Effector memory CD8-positive, alpha-beta T cell (primary cell): ENCODE measurements around the gene FGF2.

Experiments used
- ATAC-seq: fragments of 150-1000 bp; cut with Tn5 transposase; replicated peaks from 2 replicates; pipeline ENCODE4 v1.10.0; 2021; ENCODE audit warnings: mild to moderate bottlenecking, moderate library complexity
- DNase-seq, 3 experiments: peaks; one replicate each; pipeline ENCODE4 v3.0.0; 2021
- H3K27ac Mint-ChIP-seq, 2 donors: one replicate each; pipeline ENCODE4 v1.8.0; 2022; ENCODE audit warnings: mild to moderate bottlenecking in 2 of 2, mixed read lengths in 2 of 2, moderate library complexity in 2 of 2
- H3K27me3 Mint-ChIP-seq, 2 donors: one replicate each; pipeline ENCODE4 v1.8.0; 2022; ENCODE audit warnings: mixed read lengths in 2 of 2
- H3K36me3 Mint-ChIP-seq: one replicate; pipeline ENCODE4 v1.8.0; 2022; ENCODE audit warnings: mild to moderate bottlenecking, moderate library complexity, mixed read lengths; ENCODE audit not compliant: insufficient read depth
- H3K4me1 Mint-ChIP-seq, 2 donors: one replicate each; pipeline ENCODE4 v1.8.0; 2022; ENCODE audit warnings: low read depth in 2 of 2, mixed read lengths in 2 of 2
- H3K4me3 Mint-ChIP-seq, 2 donors: one replicate each; pipeline ENCODE4 v1.8.0; 2022; ENCODE audit warnings: mild to moderate bottlenecking in 2 of 2, mixed read lengths in 2 of 2, moderate library complexity in 2 of 2
- H3K9me3 Mint-ChIP-seq, 2 donors: one replicate each; pipeline ENCODE4 v1.8.0; 2022; ENCODE audit warnings: mixed read lengths in 2 of 2

Gene FGF2

DNA sequence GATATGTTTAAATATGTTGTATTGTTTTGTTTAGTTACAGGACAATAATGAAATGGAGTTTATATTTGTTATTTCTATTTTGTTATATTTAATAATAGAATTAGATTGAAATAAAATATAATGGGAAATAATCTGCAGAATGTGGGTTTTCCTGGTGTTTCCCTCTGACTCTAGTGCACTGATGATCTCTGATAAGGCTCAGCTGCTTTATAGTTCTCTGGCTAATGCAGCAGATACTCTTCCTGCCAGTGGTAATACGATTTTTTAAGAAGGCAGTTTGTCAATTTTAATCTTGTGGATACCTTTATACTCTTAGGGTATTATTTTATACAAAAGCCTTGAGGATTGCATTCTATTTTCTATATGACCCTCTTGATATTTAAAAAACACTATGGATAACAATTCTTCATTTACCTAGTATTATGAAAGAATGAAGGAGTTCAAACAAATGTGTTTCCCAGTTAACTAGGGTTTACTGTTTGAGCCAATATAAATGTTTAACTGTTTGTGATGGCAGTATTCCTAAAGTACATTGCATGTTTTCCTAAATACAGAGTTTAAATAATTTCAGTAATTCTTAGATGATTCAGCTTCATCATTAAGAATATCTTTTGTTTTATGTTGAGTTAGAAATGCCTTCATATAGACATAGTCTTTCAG lies 68.8 kb downstream of the FGF2 start:
- Mint-ChIP-seq H3K27me3 (no peaks in the 10 kb centered on the region), H3K4me1 (no peaks in the 10 kb centered on the region), H3K36me3 (no peaks in the 10 kb centered on the region), H3K4me3 (no peak overlapping the region), H3K27ac (no peak overlapping the region), H3K9me3 (no peaks in the 10 kb centered on the region)
- ATAC-seq (no peak), DNase-seq (no peak)

DNA sequence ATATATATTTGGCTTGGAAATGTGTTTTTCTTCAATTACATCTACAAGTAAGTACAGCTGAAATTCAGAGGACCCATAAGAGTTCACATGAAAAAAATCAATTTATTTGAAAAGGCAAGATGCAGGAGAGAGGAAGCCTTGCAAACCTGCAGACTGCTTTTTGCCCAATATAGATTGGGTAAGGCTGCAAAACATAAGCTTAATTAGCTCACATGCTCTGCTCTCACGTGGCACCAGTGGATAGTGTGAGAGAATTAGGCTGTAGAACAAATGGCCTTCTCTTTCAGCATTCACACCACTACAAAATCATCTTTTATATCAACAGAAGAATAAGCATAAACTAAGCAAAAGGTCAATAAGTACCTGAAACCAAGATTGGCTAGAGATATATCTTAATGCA lies 69.6 kb downstream of the FGF2 start:
- DNase-seq: no peak
- H3K27me3 Mint-ChIP-seq: no peaks in the 10 kb centered on the region
- H3K36me3 Mint-ChIP-seq: no peaks in the 10 kb centered on the region
- H3K4me3 Mint-ChIP-seq: no peak overlapping the region
- no peak overlapping the region for H3K27ac Mint-ChIP-seq
- H3K9me3 Mint-ChIP-seq: no peaks in the 10 kb centered on the region
- no peak for ATAC-seq
- no peaks in the 10 kb centered on the region for H3K4me1 Mint-ChIP-seq

DNA sequence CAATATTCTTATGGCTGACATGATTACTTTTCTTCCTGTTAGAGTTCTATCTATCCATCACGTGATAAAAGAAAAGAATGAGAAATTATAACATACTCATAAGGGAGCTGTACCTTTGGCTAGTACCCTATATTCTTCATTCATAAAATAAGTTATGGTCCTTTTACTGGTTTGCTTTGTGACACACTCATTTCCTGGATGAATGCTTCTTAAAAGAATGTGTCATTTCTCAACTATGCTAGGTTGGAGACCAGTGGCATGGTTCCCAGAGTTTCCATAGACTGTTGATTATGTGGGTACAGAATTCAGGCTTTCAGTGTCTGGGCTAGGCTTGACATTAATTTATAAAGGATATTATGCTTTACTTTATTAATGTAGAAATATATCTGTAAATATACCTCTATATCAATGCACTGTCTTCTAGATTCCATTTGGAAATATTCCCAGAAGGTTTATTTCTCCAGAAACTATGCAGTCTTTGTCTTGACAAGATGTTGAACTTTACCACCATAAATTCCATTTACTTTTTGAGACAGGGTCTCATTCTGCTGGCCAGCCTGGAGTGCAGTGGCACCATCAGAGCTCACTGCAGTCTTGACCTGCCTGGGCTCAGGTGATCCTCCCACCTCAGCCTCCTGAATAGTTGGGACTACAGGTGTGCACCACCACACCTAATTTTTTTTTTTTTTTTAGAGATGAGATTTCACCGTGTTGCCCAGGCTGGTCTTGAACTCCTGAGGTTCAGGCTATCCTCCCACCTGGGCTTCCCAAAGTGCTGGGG lies 71.9 kb downstream of the FGF2 start:
- no peak overlapping the region for H3K27ac Mint-ChIP-seq
- no peak for ATAC-seq
- no peaks in the 10 kb centered on the region for H3K36me3 Mint-ChIP-seq
- H3K4me1 Mint-ChIP-seq: no peaks in the 10 kb centered on the region
- H3K4me3 Mint-ChIP-seq: no peak overlapping the region
- DNase-seq: no peak
- no peaks in the 10 kb centered on the region for H3K9me3 Mint-ChIP-seq
- no peaks in the 10 kb centered on the region for H3K27me3 Mint-ChIP-seq

DNA sequence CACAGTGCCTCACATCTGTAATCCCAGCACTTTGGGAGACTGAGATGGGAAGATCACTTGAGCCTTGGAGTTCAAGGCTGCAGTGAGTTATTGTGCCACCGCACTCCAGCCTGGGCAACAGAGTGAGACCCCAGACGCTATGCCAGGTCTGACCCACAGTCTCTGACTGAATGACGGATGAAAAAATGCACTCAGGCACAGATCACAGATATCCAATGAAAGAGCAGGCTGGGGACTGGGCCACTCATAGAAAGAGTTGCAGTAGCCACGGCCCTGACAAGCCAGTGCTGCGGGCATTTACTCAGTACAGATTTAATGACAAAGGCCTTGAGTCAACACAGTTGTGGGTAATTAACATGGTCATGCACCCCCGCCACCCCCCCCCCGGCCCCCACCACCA lies 73.1 kb downstream of the FGF2 start:
- Mint-ChIP-seq H3K27ac (no peak overlapping the region), H3K4me1 (no peaks in the 10 kb centered on the region), H3K27me3 (no peaks in the 10 kb centered on the region), H3K4me3 (no peak overlapping the region), H3K36me3 (no peaks in the 10 kb centered on the region), H3K9me3 (no peaks in the 10 kb centered on the region)
- DNase-seq (no peak), ATAC-seq (no peak)

DNA sequence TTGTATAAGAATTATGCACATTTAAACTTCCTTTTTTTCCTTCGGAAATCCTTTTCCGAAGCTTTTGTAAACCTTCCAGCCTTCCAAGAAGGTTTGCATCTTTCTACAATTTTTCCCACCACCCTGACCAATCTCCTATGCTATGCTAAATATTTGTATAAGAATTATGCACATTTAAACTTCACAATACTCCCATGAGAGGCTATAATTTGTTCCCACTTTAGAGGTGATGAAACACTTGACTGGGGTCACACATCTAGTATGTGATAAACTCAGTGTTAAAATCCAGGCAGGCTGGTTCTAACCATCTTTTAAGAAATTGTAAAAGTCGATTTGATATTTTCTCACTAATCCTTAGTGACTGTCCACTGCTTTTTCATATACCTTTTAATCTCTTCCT lies 73.7 kb downstream of the FGF2 start:
- Mint-ChIP-seq H3K9me3 (no peaks in the 10 kb centered on the region), H3K4me1 (no peaks in the 10 kb centered on the region), H3K36me3 (no peaks in the 10 kb centered on the region), H3K27me3 (no peaks in the 10 kb centered on the region), H3K27ac (no peak overlapping the region), H3K4me3 (no peak overlapping the region)
- no peak for ATAC-seq
- no peak for DNase-seq

DNA sequence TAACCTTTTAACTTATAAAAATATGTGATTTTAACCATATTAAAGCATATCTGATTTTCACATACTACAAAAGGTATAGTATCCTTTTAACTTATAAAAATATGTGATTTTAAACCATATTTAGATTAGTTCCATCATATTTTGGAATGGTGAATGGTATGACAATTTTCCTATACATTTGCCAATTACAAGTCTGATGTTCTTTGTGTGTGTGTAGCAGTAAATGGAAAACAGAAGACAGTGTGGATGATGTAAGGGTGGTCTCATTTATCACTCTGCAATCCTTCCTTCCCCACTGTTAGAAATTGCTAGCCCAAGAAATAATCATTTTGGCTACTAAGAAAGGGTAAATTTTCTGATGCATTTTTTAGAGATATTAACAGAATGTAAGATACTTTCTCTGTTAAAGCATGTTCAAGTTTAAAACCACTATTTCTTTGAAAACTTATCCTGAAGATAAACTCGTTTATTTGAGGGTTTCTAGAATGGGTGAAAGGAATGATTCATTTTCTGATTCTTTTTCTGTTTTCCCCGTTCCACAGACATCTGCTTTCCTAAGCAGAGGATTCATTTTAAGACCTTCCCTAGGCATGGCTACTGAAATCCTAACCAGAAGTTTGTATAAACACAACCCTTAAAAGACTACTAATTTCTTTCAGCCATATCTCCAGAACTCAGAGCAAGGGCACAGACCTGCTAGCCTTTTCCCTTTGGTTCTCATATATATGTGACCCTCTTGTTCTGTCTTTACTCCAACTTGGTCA lies 74.8 kb downstream of the FGF2 start:
- H3K4me1 Mint-ChIP-seq: no peaks in the 10 kb centered on the region
- H3K27me3 Mint-ChIP-seq: no peaks in the 10 kb centered on the region
- H3K9me3 Mint-ChIP-seq: no peaks in the 10 kb centered on the region
- DNase-seq: no peak
- ATAC-seq: no peak
- no peak overlapping the region for H3K27ac Mint-ChIP-seq
- H3K4me3 Mint-ChIP-seq: no peak overlapping the region
- H3K36me3 Mint-ChIP-seq: no peaks in the 10 kb centered on the region

DNA sequence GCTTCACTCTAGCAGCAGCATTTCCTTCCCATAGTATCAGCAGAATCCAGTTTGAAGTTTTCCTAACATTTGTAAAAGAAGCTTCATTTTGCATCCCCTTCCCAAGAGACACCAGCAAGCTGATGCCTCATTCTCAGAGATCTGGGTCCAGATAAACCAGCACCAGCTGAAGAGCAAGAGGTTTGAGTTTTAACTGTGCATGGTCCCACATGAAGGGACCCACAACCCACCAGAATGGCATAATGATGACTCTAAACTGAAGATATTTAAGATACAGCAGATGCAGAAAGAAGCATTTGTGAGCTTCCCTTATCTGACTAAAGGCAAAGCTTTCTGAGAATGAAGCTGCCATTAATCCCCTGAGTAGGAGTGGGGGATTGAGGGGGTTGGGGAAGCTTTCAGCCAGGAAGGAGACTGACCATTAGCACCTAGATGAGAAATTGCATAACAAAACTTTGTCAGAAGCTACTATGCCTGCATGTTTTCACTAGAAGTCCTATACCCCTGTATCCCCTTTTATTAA lies 77.2 kb downstream of the FGF2 start:
- H3K4me1 Mint-ChIP-seq: no peaks in the 10 kb centered on the region
- DNase-seq (no peak), ATAC-seq (no peak)
- H3K4me3 Mint-ChIP-seq: no peak overlapping the region
- no peaks in the 10 kb centered on the region for H3K27me3 Mint-ChIP-seq
- no peaks in the 10 kb centered on the region for H3K9me3 Mint-ChIP-seq
- no peak overlapping the region for H3K27ac Mint-ChIP-seq
- H3K36me3 Mint-ChIP-seq: no peaks in the 10 kb centered on the region

DNA sequence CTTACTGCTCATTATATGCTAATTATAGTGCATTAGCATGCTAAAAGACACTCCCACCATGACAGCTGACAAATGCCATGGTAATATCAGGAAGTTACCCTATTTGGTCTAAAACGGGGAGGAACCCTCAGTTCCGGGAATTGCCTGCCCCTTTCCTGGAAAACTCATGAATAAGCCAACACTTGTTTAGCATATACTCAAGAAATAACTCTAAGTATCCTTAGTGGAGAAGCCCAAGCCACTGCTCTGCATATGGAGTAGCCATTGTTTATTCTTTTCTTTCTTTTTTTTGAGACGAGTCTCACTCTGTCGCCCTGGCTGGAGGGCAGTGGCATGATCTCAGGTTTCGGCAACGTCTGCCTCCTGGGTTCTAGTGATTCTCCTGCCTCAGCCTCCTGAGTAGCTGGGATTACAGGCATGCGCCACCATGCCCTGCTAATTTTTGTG lies 80.3 kb downstream of the FGF2 start:
- no peaks in the 10 kb centered on the region for H3K27me3 Mint-ChIP-seq

DNA sequence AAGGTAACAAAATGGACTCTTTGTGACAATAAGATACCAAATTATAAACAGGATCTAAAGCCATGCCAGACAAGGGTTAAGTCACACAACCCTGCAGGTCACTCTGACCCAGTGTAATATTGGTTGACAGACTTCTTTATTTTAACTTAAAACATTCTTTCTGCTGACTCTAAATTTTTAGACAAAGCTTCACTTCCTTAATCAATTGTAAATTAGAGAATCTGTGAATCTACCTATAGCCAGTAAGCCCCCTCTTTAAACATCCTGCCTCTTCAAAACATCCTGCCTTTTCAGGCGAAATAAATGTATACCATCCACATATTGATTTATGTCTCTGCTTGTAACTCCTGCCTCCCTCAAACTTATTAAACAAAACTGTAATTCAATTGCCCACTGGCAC lies 81.6 kb downstream of the FGF2 start:
- Mint-ChIP-seq H3K4me1 (no peaks in the 10 kb centered on the region), H3K4me3 (no peak overlapping the region), H3K27me3 (no peaks in the 10 kb centered on the region), H3K9me3 (no peaks in the 10 kb centered on the region), H3K27ac (no peak overlapping the region), H3K36me3 (peaks cover 3% of the 10 kb centered on the region)
- ATAC-seq (no peak), DNase-seq (no peak)

More for the DNA sequence above, 80.3 kb downstream of the FGF2 start:
- peaks cover 3% of the 10 kb centered on the region for H3K36me3 Mint-ChIP-seq
- no peaks in the 10 kb centered on the region for H3K9me3 Mint-ChIP-seq
- H3K4me3 Mint-ChIP-seq: no peak overlapping the region
- DNase-seq: no peak
- H3K4me1 Mint-ChIP-seq: no peaks in the 10 kb centered on the region
- no peak for ATAC-seq
- H3K27ac Mint-ChIP-seq: no peak overlapping the region

DNA sequence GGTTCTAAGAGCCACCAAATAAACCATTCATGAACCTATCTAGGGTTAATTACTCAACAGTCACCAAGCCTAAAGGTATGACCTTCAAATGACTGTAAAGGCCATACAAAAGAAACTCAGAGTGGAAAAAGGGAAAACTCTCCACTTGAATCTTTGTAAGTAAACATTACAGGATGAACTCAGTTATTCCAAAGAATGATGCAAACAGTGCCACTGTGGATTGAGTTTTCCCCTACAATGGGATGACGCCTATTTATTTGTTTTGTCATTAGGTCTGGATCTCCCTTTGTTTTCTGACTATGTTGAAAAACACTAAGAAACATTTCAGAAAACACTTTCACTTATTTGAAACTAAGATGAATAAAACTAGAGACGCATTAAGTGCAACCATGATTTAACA lies 83.1 kb downstream of the FGF2 start:
- Mint-ChIP-seq H3K36me3 (peaks cover 3% of the 10 kb centered on the region), H3K9me3 (no peaks in the 10 kb centered on the region), H3K4me3 (no peak overlapping the region), H3K27ac (no peak overlapping the region), H3K27me3 (no peaks in the 10 kb centered on the region), H3K4me1 (no peaks in the 10 kb centered on the region)
- no peak for DNase-seq
- no peak for ATAC-seq

DNA sequence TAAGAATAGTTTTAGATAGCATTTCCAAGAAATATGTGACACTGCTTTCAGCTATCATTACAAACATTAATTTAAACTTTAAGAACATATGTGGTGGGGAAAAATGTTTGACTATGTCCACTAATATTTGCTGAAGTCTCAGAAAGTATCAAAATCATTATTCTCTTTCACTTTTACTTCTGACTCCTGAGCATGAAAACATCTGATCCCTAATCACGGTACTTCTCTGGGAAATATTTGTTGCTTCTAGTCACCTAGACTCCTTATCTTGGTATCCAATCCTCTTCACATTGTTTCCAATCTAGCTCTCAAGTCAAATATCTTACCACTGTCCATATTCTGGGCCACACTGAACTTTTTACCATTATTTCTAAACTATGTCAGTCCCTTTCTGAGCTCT lies 85.0 kb downstream of the FGF2 start:
- no peak overlapping the region for H3K4me3 Mint-ChIP-seq
- ATAC-seq (no peak), DNase-seq (no peak)
- H3K4me1 Mint-ChIP-seq: no peaks in the 10 kb centered on the region
- no peaks in the 10 kb centered on the region for H3K27me3 Mint-ChIP-seq
- no peaks in the 10 kb centered on the region for H3K9me3 Mint-ChIP-seq
- H3K27ac Mint-ChIP-seq: no peak overlapping the region
- H3K36me3 Mint-ChIP-seq: peaks cover 3% of the 10 kb centered on the region

DNA sequence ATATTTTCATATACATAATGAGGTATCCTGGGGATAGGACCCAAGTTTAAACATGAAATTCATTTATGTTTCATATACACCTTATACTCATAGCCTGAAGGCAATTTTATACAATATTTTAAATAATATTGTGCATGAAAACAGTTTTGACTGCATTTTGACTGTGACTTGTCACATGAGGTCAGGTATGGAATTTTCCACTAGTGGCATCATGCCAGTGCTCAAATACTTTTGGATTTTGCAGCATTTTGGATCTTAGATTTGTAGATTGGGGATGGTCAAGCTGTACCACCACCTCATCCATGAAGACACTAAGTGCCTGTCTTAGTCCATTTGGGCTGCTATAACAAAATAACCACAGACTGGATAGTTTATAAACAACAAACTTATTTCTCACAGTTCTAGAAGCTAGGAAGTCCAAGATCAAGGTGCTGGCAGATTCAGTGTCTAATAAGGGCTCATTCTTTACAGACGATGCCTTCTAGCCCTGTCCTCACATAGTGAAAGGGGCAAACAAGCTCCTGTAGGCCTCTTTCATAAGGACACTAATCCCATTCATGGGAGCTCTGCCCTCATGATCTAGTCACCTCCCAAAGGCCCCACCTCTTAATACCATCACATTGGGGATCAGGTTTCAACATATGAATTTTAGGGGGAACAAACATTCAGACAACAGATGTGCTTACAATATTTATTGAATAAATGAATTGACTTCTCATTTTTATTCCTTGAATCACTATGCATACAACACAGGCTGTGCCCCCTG lies 86.4 kb downstream of the FGF2 start:
- ATAC-seq: no peak
- no peak overlapping the region for H3K27ac Mint-ChIP-seq
- H3K4me1 Mint-ChIP-seq: no peaks in the 10 kb centered on the region

DNA sequence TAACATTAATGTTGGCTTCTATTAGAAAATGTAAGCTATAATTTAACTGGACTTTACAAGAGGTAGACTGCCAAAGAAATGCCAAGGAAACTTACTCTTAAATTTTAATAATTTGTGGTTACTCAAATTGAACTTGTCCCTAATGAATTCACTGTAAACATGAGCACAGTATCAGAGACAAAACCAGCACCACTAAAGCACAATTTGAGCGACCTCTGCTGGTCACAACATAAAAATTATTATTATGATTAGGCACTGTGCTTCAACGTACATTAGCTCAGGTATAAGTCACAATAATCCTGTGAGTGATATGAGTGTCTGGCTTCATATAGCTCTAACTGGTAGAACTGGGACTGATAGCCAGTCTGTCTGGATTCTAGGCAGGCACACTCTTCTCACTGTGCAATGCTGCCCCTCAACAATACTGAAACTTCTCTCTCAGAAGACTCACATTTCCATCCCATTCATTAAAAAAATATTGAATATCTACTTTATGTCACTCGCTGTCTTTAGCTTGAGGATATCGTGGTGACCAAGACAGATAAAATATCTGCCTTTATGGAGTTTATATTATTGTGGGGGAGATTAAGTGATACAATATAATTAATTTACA lies 87.8 kb downstream of the FGF2 start:
- no peak overlapping the region for H3K4me3 Mint-ChIP-seq
- no peaks in the 10 kb centered on the region for H3K9me3 Mint-ChIP-seq
- no peaks in the 10 kb centered on the region for H3K27me3 Mint-ChIP-seq
- peak; percentile 7 to 27 (median 11) for DNase-seq
- H3K4me1 Mint-ChIP-seq: no peaks in the 10 kb centered on the region
- ATAC-seq: peak; percentile 72
- no peak overlapping the region for H3K27ac Mint-ChIP-seq
- peaks cover 3% of the 10 kb centered on the region for H3K36me3 Mint-ChIP-seq

More for the DNA sequence above, 86.4 kb downstream of the FGF2 start:
- H3K9me3 Mint-ChIP-seq: no peaks in the 10 kb centered on the region
- H3K27me3 Mint-ChIP-seq: no peaks in the 10 kb centered on the region
- H3K36me3 Mint-ChIP-seq: peaks cover 3% of the 10 kb centered on the region
- no peak overlapping the region for H3K4me3 Mint-ChIP-seq
- no peak for DNase-seq
